SJSA1 (cell line): ENCODE data around the gene ASTE1. TPM values are rescaled to one million over a fixed set of nuclear protein-coding genes. Genes with fewer than 3 reads are reported as not detected.

Experiments
- total RNA-seq: library from RNA; depleted of rRNA; stranded (reverse); fragments of >200 nt; shearing (Covaris generic); gene quantifications from 2 replicates; pipeline ENCODE4 v1.2.3, GENCODE V29; 2014; rRNA removed

The ASTE1 gene
- total RNA-seq, 1 experiment from 2014 or later, result 4.9 TPM

Other genes starting within 250 kb of the ASTE1 start
- gene ATP2C1, start 132.7 kb downstream of the ASTE1 start, total RNA-seq, result 83.2 and 92.9 TPM in 2 replicates
- gene NEK11, start 52 bp upstream of the ASTE1 start, total RNA-seq, result 6.3 and 18.0 TPM in 2 replicates